Measurements from ENCODE around the gene ORM2. TPM values are rescaled to one million over a fixed set of nuclear protein-coding genes. Genes with fewer than 3 reads are reported as not detected.

Gene ORM2
- total RNA-seq, 2 donors from 2014 or later = not detected

DNA sequence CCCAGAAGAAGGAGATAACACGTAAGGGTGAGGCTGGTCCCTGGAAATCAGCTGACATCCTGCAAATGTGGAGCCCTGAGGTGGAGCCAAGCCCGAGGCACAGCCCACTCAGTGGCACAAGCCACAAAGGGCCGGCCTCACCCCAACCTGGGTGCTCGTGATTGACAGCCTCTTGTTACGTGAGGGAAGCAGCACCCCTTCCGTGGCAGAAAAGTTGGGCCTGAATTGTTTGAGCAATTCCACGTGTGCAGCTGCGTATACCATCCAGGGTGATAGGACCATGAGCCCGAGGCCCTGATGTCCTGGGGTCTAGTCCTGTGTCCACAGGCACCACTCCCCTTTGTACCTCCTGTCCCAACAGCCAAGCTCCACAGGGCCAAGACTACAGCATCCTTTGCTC is 4.8 kb downstream of the ORM2 start:
- H3K27ac Mint-ChIP-seq = peak overlapping the region; percentile 77 to 96
- peaks cover 0 to 5% of the 10 kb centered on the region in 2 donors for H3K9me3 Mint-ChIP-seq
- DNase-seq (ENCODE audit: low spot score in 2 of 2) (no peak), ATAC-seq (no peak)
- peaks cover 17 to 24% of the 10 kb centered on the region in 2 donors for H3K36me3 Mint-ChIP-seq

DNA sequence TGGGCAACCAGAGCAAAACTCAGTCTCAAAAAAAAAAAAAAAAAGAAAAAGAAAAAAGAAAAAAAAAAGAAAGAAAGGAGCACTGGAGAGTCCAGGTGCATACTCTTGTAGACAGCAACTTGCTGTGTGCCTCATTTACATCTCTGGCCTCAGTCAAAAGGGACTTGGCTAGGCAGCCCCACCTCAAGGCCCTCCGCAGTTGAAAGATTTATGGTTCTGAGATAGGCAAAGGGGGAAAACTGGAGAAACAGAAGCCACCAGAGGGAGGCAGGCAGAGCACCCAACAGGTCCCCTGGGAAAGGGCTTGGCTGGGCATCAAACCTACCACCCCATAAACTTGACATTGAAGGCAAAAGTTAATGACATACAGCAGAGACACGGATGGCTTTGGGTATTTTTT is 6.1 kb downstream of the ORM2 start:
- ATAC-seq = no peak
- Mint-ChIP-seq H3K36me3 (peaks cover 19 to 24% of the 10 kb centered on the region in 2 donors), H3K27ac (peak overlapping the region in 1 of 2 donors; percentile 73), H3K9me3 (peaks cover 0 to 5% of the 10 kb centered on the region in 2 donors)
- no peak for DNase-seq (ENCODE audit: low spot score in 2 of 2)

DNA sequence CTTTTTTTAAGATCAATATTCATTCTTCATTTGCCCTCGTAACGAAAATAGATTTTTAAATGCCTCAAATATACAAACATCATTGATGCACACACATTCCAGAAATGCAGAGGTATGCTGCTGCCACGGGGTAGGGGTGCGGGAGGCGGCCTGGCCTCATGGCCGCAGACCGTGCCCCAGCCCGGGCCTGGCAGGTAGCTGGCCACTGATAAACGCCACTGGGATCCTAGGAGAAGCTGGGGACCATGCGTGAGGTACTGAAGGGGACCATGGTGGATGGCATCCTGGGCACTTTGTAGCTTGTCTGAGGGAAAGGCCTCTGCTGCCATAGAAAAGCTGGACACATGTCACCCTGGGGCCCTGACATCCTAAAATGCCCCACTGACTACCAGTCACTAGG is 6.5 kb downstream of the ORM2 start:
- DNase-seq (ENCODE audit: low spot score in 2 of 2) (no peak), ATAC-seq (no peak)
- peaks cover 21 to 24% of the 10 kb centered on the region in 2 donors for H3K36me3 Mint-ChIP-seq
- H3K9me3 Mint-ChIP-seq = peaks cover 0 to 5% of the 10 kb centered on the region in 2 donors
- H3K27ac Mint-ChIP-seq = peak overlapping the region in 1 of 2 donors; percentile 73

DNA sequence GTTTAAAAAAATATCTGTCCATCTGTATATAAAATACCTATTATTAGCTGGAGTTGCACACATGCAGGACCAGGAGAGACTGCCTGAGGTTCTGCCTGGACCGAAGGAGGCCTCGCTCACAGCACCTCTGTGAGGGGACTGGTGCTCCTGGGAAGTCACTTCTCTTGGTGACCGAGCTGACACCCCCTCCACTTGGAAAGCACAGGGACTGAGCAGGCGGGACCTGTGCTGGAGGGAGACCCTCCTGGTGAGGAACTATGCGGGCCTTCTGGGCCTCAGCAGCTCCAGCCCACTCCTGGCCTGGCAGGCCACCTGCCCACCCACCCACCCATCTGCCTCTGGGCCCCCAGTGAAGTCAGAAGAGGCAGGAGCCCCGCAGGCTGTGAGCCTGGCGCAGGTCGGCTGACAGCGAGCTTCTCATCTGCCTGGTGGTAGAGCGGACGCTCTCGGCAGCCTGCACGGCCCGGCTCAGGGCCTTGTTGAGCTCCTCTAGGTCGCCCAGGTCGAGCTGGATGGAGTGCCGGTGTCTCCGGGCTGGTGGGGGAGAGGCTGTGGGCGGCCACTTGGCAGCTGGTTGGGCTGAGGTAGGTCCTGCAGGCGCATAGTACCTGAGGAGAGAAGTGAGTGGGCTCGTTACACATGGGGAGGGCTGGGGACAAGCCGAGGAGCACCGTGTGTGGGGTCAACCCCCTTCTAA is 7.2 kb downstream of the ORM2 start:
- H3K36me3 Mint-ChIP-seq = peaks cover 24 to 28% of the 10 kb centered on the region in 2 donors
- ATAC-seq (no peak), DNase-seq (ENCODE audit: low spot score in 2 of 2) (no peak)
- peaks cover 0 to 5% of the 10 kb centered on the region in 2 donors for H3K9me3 Mint-ChIP-seq
- H3K27ac Mint-ChIP-seq = peak overlapping the region; percentile 65 to 73

DNA sequence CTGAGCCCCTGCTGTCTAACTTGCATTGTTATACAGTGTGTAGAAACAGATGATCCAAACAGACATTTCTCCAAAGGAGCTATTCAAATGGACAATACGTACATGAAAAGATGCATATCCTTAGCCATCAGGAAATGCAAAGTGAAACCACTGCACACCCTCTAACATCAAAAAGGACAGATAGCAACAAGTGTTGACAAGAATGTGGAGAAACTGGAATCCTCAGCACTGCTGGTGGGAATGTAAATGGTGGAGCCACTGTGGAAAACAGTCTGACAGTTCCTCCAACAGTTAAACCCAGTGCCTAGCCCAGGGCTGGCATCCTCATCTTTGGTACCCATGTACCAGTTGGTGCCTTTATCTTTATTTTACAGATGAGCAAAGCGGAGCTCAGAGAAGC is 8.5 kb downstream of the ORM2 start:
- DNase-seq (ENCODE audit: low spot score in 2 of 2) (no peak), ATAC-seq (no peak)
- H3K36me3 Mint-ChIP-seq = peaks cover 28 to 29% of the 10 kb centered on the region in 2 donors
- H3K27ac Mint-ChIP-seq = peak overlapping the region; percentile 55 to 83
- H3K9me3 Mint-ChIP-seq = peaks cover 0 to 5% of the 10 kb centered on the region in 2 donors

GRCh38 chr9:114339130-114339908 is 9.7 kb downstream of the ORM2 start:
- Mint-ChIP-seq H3K27ac (peak overlapping the region in 1 of 2 donors; percentile 83), H3K36me3 (peaks cover 35 to 38% of the 10 kb centered on the region in 2 donors), H3K9me3 (peaks cover 0 to 5% of the 10 kb centered on the region in 2 donors)
- ATAC-seq = peak; percentile 58 to 64
- peak in 1 of 2 donors; percentile 62 for DNase-seq (ENCODE audit: low spot score in 2 of 2)

DNA sequence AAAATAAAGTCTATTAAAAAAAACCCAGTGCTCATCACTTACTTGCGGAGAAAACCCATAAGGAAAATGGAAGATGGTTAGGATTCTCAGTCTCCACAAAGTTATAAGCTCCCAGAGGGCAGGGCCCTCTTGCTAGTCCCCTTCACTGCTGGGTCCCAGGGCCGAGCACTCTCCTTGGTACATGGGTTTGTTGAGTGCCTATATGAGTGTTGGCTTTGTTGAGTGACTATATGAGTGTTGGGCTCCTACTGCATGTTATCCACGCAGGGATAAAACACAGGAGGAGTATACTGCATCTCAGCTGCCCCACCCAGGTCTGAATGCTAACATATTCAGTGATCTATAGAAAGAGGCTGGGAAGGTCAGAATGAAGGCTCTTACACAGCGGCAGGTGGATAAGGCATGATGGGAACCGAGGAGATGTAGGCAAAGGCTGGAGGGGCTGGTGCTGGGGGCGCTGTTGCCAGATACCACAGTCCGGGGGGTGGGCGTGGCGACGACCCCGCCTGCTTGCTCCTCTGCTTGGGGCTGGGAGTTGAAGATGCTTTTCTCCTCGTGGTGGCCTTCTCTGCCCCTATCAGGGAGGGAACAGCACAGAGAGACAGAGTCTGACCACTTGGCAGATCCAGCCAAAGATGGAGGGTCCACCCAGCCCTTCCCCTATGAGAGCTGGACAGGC is 11.6 kb downstream of the ORM2 start:
- Mint-ChIP-seq H3K9me3 (no peaks in the 10 kb centered on the region), H3K36me3 (peaks cover 26 to 39% of the 10 kb centered on the region in 2 donors), H3K27ac (peak overlapping the region; percentile 46 to 83)
- ATAC-seq = no peak
- DNase-seq (ENCODE audit: low spot score in 2 of 2) = no peak

DNA sequence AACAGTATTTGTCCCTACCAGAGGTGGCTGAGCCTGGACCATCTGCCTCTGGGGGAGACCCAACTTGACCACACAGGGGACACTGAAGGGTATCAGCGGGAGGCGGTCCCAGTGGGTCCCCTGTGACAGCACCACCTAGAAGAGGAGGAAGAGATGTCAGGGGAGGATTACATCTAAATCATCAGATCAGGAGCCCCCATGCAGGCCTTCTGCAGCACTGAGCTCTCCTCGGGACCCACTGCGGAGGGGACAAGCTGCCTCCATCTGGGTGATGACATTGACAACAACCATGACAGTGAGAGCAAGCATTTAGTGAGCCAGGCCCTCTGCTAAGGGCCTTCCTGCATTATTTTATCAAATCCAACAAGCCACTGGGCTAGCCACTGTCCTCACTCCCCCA is 12.3 kb downstream of the ORM2 start:
- peaks cover 32 to 36% of the 10 kb centered on the region in 2 donors for H3K36me3 Mint-ChIP-seq
- DNase-seq (ENCODE audit: low spot score in 2 of 2) (no peak), ATAC-seq (no peak)
- H3K27ac Mint-ChIP-seq = peak overlapping the region; percentile 83 to 91
- H3K9me3 Mint-ChIP-seq = no peaks in the 10 kb centered on the region

DNA sequence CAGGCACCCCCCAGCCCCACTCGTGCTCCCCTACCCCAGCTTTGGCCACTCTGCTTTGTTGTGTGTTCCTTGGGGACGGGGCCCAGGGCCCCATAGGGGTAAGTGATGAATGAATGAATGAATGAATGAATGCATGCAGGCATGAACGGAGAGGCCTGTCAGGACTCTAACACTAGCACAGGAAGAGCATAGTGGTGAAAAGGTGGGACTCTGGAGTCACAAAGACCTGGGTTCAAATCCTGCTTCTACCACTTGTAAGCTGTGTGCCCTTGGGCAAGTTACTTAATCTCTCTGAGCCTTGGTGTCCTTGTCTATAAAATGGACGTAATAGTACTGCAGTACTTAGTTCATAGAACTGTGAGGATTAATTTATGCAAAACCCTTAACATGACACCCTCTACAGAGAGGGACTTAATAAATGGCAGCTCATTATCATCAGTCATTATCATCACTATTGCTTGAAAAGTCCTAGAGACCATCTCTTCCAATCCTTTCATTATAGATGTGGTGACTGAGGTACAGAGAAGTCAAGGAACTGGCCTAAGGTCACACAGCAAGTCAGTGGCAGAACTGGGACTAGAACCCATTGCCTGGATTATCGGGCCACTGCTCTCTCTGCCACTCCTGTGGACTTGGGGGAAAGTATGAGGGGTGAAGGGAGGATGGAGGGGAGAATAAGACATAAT is 13.2 kb downstream of the ORM2 start:
- ATAC-seq (no peak), DNase-seq (ENCODE audit: low spot score in 2 of 2) (no peak)
- no peaks in the 10 kb centered on the region for H3K9me3 Mint-ChIP-seq
- peaks cover 31 to 33% of the 10 kb centered on the region in 2 donors for H3K36me3 Mint-ChIP-seq
- H3K27ac Mint-ChIP-seq = peak overlapping the region; percentile 60 to 91

GRCh38 chr9:114343471-114344187 is 14.0 kb downstream of the ORM2 start:
- H3K9me3 Mint-ChIP-seq = no peaks in the 10 kb centered on the region
- DNase-seq (ENCODE audit: low spot score in 2 of 2) (no peak), ATAC-seq (no peak)
- H3K27ac Mint-ChIP-seq = peak overlapping the region; percentile 37 to 91
- peaks cover 34 to 40% of the 10 kb centered on the region in 2 donors for H3K36me3 Mint-ChIP-seq

DNA sequence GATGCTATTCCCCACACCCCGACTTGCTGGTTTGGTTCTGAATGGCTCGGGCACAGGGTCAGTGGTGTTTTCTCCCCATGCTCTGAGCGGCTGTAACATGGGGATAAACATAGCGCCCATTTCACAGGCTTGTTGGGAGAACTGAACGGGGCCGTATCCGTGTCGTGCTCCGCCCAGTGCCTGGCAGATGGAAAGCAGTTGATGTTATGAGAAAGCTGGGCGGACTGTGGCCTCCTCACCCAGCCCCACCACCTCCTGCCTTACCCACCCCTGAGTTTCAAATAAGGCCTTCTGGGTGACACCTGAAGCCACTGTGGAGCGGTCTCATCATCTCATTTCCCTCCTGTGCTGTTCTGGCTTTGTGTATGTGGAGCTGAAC is 14.5 kb downstream of the ORM2 start:
- peak overlapping the region in 1 of 2 donors; percentile 91 for H3K27ac Mint-ChIP-seq

GRCh38 chr9:114344692-114345091 is 15.0 kb downstream of the ORM2 start:
- no peak for DNase-seq (ENCODE audit: low spot score in 2 of 2)
- no peak for ATAC-seq
- Mint-ChIP-seq H3K9me3 (no peaks in the 10 kb centered on the region), H3K36me3 (peaks cover 32 to 44% of the 10 kb centered on the region in 2 donors), H3K27ac (peak overlapping the region in 1 of 2 donors; percentile 91)

More for the DNA sequence above, 14.5 kb downstream of the ORM2 start:
- peaks cover 37 to 39% of the 10 kb centered on the region in 2 donors for H3K36me3 Mint-ChIP-seq
- no peak for ATAC-seq
- no peak for DNase-seq (ENCODE audit: low spot score in 2 of 2)
- H3K9me3 Mint-ChIP-seq = no peaks in the 10 kb centered on the region

DNA sequence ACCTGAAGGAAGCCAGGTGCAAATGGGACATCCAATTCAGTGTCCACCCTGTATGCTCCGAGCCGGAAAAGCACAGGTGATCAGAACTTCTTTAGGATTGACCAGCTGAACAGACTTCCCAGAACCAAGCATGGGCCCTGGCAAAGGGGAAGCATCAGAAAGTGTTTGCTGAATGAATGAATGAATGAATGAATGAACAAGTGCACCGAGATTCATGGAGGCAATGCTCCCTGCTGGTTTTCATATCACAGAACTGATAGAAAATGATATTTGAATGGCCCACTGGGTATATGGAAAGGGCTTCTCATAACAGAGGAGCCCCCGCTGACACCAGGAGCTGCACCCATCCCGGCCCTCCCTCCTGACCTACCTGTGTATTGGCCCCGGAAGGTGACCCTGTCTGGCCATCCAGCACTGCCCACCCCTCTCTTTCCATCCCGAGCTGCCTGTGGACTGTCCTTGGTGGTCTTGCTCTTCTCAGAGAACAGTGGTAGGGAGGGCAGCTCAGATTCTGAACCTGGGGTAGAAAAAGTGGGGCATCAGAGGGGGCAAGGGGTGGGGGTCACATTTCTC is 15.9 kb downstream of the ORM2 start:
- no peak for ATAC-seq
- DNase-seq (ENCODE audit: low spot score in 2 of 2) = no peak
- Mint-ChIP-seq H3K9me3 (no peaks in the 10 kb centered on the region), H3K27ac (peak overlapping the region in 1 of 2 donors; percentile 91), H3K36me3 (peaks cover 40 to 53% of the 10 kb centered on the region in 2 donors)

- ATAC-seq (no peak), DNase-seq (ENCODE audit: low spot score in 2 of 2) (no peak)
- Mint-ChIP-seq H3K9me3 (no peaks in the 10 kb centered on the region), H3K27ac (peak overlapping the region in 1 of 2 donors; percentile 91), H3K36me3 (peaks cover 41 to 59% of the 10 kb centered on the region in 2 donors)
Observed at GRCh38 chr9:114346146-114346545, 16.5 kb downstream of the ORM2 start.

DNA sequence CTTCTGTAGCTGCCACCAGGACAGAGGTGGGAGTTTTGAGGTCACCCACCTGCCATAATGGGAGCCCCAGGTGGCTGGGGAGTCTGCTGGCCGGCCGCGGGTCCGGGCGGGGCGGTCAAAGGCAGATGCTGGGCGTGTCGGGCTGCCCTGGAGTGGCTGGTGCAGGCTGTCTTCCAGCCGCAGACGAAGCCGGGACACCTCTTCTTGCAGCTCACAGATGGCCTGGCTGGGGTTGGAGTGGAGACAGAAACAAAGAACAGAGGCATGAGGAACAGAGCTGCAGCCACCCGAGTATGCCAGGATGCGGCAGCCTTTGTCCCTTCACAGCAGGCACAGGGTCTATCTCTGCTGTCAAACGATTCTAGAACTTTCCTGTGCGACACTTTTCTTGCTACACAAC is 18.0 kb downstream of the ORM2 start:
- DNase-seq (ENCODE audit: low spot score in 2 of 2) (no peak), ATAC-seq (no peak)
- H3K36me3 Mint-ChIP-seq = peaks cover 34 to 65% of the 10 kb centered on the region in 2 donors
- no peaks in the 10 kb centered on the region for H3K9me3 Mint-ChIP-seq
- peak overlapping the region; percentile 32 to 91 for H3K27ac Mint-ChIP-seq

All from activated naive CD4-positive, alpha-beta T cell treated with anti-CD3 and anti-CD28 coated beads, Interleukin-2, amount 50 U/mL, for 72 hours (primary cell).